ENCODE data around the gene SKP1.
"Not testable (repeated sequence)": the region's sequence is repeated elsewhere in the genome, so short reads cannot be mapped to it uniquely, and the experiment has no call there.

Gene SKP1
- 49.5 to 69.1 (median 54.4) reads per million in 4 experiments for total RNA-seq

DNA sequence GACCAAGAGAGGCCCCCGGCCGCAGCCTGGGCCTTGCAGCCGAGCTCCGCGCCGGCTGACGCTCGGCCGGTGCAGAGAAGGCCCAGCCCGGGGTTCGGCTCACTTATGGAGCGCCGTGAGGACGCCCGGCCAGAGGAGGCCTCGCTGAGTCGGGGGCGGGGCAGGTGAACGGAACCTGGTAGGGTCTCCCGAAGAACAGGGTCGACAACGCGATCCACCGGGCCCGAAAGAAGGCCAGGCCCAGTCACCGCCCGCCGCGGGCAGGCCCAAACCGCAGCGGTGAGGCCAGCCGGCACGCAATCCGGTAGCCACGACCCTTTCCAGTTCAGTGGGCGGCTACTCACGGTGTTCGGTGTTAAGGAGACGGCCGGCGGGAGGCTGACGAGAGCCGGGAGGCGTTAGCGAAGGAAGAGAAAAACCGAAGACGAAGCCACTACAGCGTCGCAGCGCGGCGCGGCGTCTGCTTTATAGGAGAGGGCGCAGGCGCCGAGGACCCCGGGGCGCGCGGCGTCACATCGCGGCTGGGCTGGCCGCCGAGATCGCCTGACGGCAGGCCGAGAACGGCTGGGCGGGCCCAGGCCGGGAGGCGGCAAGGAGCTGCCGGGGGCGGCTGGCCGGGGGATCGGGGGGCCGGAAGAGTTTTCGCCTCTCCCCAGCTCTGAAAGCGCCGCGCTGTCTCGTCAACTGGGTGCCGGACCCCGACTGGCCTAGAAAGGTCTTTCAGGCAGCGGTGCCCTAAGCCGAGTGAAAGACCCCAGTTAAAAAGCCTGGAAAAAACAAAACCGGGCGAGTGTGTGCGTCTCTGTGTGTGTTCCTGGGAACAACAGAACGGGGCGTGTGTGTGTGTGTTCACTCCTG lies at the start of gene SKP1:
SKP1 (minus strand) TSS at position 440 of the 858 bp plus-strand sequence. CDS start 2,928 bp downstream, outside the sequence.
- DNase-seq: peak; percentile 73

DNA sequence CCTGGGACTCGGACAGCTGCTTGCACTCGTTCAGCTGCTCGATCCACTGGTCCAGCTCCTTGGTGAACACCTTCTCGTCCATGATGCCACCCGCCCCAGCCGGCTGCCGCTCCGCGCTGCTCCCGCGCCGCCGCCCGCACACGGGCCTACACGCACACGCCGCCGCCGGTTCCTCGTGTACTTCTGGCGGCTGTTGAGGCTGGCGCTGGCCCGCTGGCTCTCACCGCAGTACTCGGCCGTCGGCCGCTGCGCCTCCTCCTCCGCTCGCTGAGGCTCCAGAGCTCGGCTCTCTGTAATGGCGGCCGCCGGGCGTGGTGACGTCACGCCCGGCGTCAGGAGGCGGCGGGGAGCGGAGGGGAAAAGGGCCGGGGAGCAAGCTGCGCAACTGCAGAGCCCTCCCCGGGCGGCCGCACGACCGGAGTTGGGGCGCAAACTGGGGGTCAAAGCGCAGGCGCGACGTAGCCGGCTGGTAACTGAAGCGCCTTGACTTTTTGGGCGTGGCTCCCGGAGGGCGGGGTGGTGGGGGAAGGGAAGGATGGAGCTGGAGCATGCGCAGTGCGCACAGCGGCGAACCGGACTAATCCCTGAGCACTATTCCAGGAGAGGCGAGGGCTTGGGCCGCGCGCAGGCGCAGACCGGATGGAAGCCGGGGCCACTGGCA lies 49.2 kb upstream of the SKP1 start, which contains the start of gene PPP2CA:
PPP2CA (minus strand) TSS at position 294 of the 661 bp plus-strand sequence; CDS start at position 82, 212 bp downstream.
- peak; percentile 99 for DNase-seq

DNA sequence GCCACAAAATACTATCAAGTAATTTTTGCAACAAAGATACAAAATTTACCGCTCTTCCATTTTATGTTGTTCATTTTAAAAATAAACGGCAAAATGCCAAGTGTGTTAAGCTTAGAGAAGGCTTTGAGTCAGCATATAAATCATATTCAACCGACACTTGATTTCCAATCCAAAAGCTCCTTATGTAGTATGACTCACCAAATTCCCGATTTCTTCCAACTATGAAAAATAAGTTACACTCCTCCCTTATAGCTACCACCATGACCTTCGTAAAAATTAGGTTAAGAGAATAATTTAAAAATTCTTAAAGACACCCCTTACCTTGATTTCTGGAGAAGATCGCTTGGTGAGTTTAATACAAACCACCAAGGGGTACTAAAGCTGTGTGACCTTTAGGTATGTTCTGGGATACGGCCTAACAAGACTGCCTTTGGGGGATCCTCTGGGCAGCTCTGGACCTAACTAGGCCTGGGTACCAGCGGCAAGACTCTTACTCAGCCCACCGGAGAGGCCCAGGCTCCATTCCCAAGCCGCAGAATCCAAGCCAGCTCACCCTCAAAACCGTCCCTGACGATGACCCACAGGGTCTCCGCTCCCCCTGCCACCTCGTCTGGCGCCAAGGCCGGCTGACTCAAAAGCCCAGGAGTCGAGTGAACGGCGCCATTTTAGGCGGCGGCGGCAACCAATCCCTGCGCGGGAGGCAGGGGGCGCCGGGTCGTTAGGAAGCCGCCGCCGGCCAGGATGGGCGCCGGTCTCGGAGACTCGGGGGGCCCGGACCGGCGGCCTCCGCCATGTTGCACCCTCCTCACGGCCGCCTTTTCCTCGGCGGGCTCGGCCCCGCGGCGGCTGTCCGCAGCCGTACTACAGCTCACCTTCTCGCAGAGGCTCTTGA lies 48.4 kb upstream of the SKP1 start:
- DNase-seq: peak; percentile 58

DNA sequence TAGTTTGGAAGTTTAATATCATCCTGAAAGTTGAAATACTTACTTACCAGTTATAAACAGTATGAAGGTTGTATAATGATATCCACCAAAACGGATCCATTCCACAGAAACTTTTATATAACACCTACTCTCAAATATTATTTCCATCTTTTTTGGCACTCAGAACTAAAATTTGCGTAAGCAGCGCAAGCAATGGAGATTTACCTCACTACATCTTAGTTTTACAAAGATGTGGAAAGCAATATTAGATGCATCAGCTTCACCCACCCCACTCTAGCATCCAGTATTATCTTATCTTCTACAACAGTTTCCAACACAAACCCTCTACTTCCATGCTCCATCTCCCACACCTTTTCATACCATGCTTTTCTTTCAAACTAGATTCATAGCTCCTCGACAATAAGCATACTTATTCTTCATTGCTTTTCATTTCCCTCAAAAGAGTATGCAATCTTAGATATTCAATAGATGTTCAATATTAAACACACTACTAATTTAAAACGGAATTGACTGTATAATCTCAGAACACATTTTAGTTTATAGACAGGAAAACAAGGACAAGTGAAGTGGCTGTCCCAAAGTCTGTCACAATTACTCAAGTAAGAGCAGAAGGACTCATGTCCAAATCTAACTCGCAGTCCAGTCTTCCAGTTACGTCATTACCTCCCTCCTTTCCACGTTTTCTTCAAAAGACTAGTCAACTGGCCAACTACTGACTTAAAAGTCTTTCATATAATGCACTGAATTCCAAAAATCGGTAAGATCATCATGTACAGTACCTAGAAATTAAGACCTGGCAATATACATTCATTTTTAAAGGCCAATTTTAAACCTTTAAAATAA lies 46.9 kb upstream of the SKP1 start:
- no peak for DNase-seq

DNA sequence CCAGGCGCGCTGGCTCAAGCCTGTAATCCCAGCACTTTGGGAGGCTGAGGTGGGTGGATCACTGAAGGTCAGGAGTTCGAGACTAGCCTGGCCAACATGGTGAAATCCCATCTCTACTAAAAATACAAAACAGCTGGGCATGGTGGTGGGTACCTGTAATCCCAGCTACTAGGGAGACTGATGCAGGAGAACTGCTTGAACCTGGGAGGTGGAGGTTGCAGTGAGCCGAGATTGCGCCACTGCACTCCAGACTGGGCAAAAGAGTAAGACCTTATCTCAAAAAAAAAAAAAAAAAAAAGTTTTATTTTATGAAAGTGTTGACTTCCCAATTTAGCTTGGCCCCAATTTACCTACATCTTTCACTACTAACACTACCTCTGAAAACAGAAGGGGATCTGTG lies 44.9 kb upstream of the SKP1 start:
- DNase-seq: not testable (repeated sequence)

DNA sequence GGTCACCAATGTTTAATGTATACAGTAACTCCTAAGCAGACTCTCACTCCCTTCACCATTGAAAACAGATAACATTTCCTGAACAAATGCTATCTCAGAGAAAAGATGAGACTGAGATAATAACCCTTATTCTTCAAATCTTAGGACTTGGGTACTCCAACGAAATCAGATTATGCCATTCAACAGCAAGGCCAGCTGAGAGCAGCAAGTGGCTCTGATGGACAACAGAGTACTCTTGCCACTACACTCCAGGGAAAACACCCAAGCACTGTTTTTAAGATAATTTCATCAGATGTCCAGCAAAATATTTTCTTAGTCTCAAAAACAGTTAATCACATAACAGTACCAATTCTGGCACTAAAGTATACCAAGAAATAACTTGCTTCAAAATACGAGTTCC lies 39.0 kb upstream of the SKP1 start:
- DNase-seq: no peak

DNA sequence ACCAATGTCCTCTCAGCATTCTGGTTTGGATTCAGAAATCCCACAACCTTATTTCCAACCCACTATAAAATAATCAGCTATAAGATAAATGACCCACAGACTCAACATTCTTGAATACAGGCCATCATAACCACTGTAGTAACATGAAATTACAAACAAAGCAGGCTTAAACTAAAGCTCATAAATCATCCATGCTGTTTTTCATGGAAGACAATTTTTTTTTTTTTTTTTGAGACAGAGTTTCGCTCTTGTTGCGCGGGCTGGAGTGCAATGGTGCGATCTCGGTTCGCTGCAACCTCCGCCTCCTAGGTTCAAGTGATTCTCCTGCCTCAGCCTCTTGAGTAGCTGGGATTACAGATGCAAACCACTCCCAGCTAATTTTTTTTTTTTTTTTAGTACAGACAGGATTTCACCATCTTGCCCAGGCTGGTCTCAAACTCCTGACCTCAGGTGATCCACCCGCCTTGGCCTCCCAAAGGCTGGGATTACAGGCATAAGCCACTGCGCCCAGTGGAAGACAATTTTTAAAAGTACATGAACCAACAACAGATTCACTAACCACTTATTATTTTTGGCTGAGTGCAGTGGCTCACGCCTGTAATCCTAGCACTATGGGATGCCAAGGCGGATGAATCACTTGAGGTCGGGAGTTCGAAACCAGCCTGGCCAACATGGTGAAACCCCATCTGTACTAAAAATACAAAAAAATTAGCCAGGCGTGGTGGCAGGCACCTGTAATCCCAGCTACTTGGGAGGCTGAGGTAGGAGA lies 34.7 kb upstream of the SKP1 start:
- not testable (repeated sequence) for DNase-seq

DNA sequence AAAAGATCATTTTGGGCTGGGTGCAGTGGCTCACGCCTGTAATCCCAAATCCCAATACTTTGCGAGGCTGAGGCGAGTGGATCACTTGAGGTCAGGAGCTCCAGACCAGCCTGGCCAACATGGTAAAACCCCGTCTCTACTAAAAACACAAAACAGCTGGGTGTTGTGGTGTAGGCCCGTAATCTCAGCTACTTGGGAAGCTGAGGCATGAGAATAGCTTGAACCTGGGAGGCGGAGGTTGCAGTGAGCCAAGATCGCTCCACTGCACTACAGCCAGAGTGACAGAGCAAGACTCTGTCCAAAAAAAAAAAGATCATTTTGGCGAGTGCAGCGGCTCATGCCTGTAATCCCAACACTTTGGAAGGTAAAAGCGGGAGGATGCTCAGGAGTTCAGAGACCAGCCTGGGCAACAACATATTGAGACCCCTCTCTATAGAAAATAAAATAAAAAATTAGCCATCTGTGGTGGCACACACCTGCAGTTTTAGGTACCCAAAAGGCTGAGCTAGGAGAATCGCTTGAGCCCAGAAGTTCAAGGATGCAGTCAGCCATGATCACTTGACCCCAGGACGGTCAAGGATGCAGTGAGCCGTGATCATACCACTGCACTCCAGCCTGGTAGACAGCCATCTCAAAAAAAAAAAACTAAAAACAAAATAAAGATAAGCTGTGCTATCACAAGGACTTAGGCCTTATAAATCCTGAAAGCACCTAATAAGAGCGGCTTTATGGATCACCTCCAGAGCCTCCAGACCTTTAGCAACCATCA lies 32.9 kb upstream of the SKP1 start:
- DNase-seq: no peak

DNA sequence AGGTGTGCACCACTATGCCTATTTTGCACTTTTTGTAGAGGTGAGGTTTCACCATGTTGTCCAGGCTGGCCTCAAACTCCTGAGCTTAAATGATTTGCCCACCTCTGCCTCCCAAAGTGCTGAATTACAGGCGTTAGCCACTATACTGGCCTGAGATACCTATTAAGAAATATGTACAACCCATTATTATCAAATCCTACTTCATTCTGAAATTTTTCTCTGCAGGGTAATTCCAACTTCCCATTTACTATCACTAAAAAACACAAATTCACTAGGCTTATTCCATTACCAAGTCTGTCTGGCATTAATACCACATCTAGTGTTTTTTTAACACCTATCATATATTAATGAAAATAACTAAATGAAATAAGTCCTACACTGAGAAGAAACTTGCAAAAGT lies 30.9 kb upstream of the SKP1 start:
- no peak for DNase-seq

DNA sequence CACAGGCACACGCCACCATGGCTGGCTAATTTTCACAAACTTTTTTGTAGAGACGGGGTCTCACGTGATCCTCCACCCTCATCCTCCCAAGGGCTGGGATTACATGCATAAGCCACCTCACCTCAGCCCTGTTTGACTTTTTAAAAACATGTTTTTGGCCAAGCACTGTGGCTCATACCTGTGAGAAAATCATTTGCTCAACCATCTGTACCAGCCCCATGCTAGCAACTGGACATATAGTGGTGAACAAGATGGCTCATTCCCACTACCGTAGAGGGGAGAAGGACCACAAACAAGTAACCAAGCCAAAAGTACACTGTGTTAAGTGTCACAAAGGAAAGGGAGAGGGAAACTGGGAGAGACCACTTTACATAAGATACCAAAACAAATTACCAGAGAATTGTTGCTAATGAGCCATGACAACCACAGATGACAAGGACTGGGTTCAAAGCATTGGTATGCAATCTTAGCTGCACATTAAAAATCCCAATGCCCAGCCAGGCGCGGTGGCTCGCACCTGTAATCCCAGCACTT lies 29.9 kb upstream of the SKP1 start:
- no peak for DNase-seq

DNA sequence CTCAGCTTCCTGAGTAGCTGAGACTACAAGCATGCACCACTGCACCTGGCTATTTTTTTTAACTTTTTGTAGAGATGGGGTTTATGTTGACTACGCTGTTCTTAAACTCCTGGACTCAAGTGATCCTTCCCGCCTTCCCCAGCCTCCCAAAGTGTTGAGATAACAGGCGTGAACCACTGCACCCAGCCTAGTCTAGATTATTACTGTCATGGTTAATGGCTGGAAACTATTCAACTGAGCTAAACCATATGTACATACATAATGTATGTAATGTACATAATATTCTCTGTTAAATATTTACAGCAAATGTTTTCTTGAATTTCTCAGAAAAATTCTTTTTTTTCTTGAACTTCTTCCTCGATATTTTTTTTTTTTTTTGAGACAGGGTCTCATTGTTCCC lies 27.8 kb upstream of the SKP1 start:
- no peak for DNase-seq

DNA sequence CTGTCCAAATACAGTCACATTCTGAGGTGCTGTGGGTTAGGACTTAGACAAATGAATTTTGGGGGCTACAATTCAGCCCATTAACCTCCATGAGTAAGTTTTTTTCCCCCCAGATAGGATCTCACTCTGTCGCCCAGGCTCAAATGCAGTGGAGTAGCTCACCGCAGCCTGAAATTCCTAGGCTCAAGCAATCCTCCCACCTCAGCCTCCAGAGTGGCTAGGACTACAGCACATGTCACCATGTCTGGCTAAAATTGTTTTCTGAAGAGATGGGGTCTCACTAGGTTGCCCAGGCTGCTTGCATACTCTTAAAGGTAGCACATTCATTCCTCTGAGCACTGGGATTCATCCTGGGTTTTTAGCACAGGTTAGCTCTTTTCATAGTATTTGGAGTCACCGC lies 26.9 kb upstream of the SKP1 start:
- no peak for DNase-seq

DNA sequence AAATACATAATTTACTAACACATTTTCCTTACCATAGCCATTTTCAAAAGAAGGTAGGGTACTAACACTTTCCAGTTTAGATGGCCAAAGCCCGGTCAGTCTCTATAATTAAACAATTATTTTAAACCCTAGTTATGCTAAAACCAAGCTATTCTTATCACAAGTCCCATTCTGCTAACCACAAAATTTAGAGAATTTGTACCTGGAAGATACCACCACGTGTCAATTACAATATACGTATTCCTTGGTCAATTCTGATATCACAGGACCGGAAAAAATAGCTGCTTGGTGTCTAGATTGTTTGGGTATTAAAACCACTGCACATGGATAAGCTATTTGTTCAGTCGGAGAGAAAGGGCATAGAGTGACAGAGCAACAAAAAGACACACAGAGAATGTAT lies 18.9 kb upstream of the SKP1 start:
- no peak for DNase-seq

DNA sequence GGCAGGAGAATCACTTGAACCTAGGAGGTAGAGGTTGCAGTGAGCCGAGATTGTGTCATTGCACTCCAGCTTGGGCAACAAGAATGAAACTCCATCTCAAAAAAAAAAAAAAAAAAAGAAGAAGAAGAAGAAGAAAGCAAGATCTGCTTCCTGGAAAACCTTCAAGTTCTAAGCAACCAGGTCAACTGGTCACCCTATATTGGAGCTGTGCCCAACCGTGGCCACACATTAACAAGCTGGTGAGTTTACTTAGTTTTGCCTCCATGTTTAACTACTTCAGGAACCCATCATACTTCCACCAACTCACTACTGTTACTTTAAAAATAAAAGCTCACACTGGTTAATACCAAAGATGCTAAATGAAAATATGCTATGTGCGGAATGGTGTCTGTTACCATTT lies 12.3 kb upstream of the SKP1 start:
- no peak for DNase-seq

DNA sequence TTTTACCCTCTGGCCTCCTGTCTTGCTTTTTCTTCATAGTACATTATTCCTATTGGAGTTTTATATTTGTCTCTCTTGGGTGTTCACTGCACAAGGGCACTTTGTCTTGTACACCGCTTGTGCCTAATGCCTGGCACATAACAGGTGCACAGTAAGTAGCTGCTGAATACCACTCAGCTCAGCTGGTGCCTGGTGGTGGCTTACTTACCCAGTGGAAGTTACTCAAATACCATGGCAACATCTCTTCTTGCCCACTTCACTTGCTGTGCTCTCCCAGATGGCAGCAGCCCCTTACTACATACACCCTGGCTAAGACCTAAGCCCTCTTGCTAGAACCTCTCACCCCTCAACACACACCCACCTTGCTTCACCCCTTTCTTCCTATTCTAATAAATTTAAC lies 11.3 kb upstream of the SKP1 start:
- DNase-seq: no peak

DNA sequence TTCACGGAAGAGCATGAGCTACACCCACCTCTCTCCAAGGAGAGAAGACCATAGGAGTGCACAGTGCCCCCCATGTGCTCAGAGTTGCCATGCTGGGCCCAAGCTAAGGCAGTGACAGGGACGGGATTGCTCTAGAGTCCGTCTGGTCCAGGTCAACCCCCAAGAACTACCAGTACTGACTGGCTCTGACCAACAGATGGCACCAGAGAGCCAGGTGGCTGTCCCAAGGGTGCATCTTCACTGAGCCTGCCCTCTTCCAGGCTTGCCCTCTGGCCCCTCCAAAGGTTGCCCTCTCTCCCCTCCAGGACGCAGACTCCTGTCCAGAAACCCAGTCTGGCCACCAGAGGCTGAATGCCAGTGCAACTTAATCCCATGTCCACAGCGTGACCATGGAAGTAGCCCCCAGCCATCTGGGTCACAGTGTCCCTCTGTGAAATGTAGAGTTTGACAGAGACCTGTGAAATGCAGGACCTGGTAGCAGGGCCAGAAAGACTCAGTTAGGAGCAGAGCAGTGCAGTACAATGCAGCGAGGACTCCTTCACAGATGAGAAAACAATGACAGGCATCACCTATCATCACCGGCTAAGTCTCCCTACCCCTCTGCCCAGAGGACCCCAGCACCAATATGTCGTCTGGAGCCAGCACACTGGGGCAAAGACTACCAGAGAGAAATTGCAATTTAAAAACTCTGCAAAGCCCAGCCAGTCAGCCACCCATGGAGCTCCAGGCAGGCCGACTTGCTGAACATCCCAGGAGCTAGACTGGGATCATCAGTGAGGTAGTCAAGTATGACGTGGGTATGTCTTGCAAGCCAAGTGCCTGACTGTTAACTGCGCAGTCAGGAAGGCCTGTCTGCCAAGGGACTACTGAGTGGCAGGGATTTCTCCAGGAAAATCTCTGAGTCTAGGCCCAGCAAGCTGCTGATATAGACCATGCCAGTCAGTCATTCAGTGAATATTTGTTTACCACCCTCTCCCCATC lies 7.7 kb upstream of the SKP1 start:
- DNase-seq: peak; percentile 63

DNA sequence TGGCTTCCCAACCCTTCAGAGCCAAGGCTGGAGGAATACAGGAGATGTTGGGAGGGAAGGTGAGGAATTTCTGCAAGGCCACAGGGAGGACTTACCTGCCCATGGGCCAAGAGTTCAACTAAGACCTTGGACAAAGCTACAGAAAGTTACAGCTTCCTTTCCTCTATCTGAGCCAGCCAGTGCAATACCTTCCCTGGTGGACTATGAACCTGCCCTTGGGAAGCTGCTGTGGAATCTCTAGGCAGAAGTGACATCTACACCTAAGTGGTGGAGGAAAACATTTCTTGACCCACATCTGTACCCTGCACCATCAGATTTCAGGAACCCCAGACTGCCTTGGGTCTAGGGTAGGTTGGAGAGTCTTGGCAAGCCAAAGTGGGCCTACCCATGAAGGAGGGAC lies 6.7 kb upstream of the SKP1 start:
- DNase-seq: no peak

DNA sequence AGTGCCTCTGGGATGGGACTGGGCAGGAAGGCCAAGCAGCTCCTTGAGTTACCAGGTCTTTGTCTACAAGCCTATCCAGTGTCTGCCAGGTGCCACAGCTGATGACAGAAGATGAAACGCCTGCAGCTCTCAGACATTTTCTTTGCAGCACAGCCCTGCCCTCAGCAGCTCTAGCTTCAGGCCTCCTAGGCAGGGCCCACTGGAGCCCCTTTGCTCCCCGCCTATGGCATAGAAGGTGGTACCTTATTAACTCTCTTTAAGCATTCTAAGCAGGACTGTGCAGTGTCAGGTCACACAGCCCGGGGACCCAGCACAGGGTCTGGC lies 1.3 kb upstream of the SKP1 start:
- DNase-seq: no peak
